Activated CD4-positive, alpha-beta T cell treated with anti-CD3 and anti-CD28 coated beads, Interleukin-2, amount 50 U/mL, for 1 hour (primary cell): ENCODE measurements around the gene CCDC33.

ENCODE experiments used
- DNase-seq: peaks from one replicate; pipeline ENCODE4 v3.0.0-alpha.2; 2020

CCDC33 gene

DNA sequence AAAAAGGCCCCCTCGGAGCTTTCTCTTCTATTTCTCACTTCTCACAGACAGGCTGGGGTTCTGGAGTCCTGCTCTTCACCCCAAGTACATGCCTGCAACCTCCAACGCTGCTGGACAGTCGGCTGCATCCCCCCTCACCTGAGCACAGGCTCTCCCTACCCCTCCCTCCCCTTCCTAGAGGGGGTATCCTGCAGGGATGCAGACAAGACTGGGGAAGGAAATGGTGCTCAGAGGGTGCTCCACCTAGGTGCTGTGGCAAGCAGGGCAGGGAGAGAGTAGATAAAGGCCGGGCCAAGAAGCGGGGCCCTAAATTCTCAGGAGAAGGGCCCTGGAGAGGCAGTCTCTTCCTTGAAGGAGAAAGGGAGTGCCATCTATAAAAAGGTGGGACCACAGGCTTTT lies 26.6 kb upstream of the CCDC33 start:
- no peak for DNase-seq

DNA sequence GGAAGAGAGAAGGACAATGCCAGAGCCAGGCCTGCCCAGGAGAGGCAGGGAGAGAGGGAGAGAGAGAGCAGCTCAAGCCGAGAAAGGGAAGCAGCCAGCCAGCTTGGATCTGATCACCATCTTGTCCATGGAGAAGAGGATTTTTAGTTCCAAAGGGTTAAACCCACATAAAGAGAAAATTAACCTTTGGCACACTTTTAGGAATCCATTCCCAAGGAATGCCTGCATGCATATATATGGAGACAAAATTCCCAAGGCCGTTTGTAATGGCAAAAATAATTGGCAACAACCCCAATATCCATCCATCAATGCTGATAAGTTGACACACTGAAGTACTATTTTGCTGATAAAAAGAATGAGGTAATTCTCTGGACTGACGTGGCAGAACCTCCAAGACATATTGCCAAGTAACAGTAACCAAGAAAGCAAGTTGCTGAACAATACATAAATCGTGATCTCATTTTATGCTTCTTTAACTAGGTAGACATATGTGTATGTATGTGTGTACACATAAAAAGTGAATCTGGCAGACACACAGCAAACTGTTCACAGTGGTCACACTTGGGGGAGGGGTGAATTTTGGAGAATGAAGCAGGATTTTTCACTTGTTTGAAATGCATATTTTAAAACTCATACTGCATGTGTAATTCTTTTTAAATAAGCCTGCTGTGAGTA lies 26.0 kb upstream of the CCDC33 start:
- no peak for DNase-seq

DNA sequence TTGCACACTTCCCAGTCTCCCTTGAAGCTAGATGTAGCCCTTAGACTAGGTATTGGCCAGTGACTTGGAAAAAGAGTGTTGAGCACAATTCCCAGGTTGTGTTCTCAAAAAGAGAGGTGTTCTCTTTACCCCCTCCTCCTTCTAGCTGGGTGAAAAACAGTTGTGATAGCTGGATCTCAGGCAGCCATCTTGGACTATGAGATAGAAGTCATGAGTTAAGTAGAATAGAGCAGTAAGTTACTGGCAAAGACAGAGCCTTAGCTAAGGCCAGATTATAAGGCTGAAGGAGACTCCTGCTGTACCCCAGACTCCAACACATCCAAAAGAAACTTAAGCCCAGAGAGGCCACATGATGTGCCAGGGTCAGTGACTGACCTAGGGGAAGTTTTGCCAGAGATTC lies 25.4 kb upstream of the CCDC33 start:
- DNase-seq, result no peak

DNA sequence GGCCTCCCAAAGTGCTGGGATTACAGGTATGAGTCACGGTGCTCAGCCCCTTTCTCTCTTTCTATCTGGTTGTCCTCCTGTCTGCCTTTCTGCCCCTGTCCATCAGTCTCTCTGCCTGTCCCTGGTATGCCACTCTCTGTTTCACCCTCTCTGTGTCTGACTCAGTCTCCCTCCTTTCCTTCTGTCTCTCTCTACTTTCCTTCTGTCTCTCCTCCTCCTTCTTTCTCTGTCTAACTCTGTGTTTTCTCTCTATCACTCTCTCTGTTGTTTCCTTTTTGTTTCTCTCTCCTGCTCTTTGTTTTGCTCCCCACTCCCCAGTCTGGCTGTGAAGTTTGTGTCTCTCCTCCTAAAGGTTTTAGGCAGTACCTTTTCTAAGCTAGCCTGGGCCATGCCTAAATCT lies 24.5 kb upstream of the CCDC33 start:
- DNase-seq, result no peak

DNA sequence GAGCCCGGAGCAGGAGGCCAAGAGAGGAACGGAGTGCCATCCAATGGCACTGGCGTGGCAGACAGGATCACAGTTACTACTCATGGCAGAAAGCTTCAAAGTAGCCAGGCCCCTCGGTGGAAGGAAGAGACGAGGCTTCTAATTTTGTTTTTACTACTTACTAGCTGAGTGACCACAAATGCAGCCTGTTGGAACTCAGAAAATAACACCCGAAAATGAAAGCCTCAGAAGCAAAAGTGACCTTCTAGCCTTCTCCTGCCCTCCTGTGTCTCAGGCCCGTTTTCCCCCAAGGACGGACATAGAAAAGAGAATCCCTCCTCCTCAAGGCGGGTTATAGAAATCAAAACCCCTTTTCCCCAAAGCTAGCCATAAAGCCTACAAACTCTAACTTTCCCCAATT lies 23.6 kb upstream of the CCDC33 start:
- no peak for DNase-seq

DNA sequence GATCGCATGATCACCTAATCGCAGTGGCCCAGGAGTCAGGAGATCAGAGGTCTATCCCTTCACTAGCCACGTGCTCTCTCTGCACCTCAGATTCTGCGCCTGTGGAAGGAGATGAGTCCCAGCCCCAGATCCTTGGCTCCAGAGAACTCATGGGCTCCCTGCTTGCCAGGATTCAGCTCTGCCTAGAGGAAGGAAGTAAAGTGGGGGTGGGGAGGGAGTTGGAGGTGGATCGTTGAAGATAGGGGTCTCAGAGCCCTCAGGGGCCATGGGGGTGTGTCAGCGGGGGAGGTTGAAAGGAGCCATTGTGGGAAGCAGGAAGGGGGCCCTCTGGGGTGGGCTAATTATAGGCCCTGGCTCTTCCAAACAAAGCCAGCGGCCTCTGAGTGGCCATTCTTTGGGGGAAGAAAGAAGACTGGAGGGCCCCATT lies 22.3 kb upstream of the CCDC33 start:
- no peak for DNase-seq

DNA sequence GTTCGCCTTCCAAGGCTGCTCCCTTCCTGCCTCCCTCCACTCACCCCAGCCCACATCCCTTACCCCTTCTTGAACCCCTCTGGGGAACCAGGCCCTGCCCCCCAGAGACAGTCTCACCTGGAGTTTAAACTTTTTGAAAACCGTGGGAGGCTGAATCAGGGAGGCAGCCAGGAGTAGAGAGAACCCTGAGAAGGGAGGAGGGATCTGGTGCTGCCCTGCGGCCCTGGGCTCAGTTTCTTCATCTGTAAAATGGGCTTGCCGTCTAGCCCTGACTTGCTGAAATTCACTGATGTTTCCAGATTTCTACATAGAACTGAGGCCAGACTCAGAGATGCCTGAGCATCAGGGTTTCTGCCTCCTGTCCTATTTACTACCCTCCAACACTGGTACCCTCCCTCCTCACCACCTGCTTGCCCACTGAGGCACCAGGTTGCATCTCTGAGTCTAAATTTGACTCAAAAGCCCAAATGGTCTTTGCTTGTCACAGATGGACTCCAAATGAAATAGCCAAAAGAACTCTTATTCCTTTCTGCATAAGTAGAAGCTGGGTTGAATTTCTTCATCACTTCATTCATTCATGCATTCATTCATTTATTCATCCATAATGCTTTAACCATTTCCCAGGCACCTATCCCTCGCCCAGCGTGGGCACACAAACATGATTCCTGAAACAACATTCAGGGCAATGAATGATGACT lies 21.7 kb upstream of the CCDC33 start:
- no peak for DNase-seq

DNA sequence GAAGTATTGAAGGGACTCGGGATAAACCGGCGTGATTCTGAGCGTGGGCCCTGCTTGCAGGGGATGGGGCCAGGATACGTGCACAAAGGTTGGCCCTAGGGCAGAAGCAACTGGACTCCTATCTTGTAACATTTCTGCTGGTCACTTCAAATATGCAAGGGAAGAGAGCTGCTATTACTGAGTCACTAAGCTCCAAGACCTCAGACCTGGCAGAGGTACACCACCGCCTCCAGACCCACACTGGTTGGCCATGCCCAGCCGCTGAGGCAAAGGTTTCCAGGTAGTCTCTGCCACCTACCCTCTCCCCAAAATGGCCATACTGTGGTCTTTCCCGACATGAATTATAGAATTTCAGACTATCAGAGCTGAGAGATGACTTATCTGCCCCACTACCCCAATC lies 20.2 kb upstream of the CCDC33 start:
- no peak for DNase-seq

DNA sequence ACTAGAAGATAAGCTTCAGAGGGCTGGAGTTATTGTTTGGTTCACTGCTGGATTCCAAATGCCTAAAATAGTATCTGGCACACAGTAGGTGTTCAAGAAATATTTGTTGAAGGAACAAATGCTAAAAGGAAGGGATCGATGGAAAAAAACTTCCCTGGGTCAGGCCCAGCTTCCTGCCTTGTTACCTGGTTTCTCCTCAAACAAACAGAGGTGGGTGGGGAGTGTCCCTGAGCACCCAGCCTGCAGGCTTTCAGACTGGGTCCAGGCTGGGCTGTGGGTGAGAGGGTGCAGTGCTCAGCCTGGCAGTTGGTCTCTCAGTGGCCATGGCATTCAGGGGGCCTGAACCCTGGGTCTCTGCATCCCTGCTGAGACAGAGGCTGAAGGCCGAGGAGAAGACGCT lies 19.2 kb upstream of the CCDC33 start:
- no peak for DNase-seq

DNA sequence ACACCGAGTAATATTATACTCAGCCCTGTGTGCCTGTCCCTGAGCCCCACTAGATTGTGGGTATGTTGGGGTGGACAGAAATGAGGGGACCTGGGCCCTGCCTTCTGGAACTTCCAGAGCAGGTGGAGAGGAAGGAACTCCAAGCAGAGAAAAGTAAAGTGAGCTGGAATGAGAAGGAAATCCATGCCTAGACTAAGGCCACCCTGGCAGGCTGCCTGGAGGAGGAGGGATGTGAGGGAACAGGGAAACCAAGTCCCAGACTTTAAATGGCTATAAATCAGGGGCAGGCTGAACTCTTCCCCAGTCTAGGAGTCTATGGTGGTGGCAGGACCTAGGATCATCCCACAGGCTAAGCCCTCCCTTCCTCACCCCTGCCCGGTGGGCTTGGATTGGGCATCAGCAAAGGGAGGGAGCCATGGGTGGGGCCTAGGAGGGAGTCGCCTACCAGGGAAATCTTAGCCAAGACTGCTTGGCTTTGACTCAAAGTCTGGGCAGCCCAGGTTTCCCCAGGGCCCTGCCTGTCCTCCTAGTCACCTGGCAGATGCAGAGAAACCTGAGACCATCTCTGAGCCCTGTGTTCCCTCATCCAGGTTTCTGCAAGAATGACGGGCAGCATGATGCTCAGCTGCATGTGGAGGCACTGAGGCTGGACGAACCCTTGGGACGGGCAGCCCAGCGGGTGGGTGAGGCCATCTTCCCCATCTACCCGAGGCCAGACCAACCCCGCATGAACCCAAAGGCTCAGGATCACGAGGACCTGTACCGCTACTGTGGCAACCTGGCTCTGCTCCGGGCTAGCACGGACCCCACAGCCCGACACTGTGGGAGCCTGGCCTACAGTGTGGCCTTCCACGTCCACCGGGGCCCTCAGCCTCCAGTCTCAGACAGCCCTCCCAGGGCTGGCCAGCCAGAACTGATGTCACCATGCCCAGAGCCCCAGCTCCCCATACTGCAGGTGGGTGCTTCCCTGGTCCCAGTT lies 17.9 kb upstream of the CCDC33 start:
- no peak for DNase-seq

DNA sequence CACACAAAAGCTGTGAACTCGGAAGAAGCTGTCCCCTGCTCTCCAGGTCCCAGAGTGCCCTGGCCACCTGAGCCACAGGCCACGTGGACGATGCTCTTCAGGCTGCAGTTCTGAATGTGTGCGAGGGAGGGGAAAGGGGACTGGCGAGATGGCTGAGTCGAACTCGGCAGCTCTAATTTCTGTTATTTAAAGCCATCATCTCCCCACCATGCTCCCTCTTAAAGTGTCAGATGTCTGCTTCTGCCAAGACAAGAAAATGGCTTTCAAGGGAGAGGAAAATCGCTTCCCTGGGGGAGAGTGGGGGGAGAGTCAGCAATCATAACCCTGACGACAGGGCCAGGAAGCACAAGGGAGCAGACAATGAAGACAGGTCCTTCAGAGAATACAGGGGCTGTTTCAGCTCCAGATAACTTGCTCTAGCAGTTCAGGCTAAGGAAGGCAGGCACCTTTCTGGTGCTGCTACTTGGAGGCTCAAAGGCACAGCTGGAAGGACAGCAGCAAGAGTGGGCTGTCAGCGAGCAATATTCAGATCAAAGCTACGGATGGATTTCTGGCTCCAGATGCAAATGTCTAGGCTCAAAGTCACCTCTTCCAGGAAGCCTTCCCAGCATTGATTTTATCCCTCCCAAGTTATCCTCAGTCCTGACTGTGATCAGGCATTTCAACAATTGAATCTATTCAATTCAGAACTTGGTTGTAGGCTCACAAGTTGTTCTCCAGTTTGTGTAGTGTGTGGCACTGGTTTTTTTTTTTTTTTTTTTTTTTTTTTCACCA lies 15.5 kb upstream of the CCDC33 start:
- DNase-seq, result no peak

DNA sequence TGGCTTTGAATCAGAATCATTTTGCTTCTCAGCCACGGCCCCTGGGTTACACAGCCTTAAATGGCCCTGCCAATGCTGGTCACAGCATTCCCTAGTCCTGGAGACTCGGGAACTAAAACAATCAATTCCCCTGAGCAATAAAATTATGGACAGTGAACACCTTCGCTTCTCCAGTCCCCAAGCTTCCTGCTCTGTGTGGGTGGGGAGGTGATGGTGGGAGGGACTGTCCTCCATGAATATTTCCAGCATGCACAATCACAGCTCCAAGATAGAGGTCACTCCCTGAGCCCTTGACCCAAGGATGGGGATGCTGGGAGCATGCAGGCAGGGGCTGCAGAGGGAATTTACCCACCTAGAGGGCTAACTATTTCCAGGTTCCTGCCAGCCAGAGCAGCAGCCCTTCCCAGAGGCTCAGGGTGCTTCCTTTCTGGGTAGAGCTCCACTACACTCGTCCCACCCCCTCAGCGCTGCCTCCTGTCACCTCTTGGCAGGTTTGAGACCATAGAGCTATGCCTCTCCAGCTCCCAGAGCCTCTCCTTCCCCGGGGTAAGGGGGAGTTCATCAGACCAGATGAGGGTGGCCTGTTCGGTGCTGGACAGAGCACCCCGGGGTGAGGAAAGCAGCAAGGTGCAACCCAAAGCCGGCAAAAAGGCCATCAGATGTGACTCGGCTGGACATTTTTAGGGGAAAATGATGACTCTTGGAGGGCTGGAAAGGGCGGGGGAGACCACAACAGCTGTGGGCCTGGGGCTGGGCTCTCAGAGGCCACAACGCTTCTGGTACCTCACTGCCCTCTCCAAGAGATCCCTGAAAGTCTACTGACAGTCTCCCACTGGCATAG lies 14.5 kb upstream of the CCDC33 start:
- no peak for DNase-seq

DNA sequence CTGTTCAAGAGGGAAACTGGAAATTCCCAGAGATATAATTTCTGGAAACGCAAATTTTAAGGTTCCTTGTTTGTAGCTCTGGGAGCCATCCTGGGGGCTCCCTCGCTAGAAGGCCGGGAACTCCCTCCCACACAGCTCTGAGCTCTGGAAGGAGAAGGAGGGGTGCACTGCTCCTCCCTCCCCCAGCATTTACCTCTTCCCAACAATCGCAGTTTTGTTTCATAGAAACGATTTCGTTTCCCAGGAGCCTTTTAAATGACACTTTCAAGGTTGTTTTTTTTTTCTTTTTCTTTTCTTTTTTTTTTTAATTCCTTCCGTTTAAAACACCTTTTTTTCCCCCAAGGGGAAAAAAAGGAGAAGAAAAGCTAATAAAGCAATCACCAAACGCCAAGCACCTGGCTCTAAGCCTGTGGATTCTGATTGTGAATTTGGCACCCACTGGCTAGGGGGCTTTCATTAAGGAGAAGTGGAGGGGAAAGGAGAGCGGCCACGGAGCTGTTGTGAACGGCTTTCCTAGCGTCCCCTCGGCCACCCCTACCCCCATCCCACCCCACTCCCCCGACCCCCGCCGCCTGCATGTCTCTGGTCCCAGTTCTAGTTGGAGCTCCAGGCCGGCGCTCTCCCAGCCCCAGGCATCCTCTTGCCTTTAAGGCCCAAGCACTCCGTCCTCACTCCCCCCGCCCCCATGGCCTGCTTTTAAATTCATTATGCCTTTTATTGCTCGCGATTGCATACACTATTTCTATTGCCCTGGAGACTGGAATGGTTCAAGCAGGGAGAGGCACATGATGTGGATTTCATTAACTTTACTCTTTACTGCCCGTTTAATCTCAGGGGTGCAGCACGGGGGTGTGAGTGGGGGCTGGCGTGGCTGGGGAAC lies 13.6 kb upstream of the CCDC33 start:
- DNase-seq, result no peak

DNA sequence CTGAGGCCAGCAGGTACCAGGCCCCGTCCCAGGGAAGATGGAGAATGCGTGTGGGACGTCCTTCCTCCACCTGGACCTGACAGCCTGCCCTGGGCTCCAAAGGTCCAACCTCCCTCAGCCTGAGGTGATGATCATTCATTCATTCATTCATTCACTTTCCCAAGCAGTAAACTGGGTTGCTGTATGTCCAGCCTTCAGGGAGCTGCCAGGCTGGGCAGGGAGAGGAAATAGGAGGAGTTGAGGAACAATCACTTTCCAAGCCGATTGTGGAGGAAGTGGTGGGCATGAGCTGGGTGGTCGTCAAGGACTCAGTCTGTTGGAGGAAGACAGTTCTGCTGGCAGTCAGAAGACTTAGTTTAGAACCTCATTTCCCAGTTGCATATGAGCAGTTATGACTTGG lies 10.2 kb upstream of the CCDC33 start:
- no peak for DNase-seq

DNA sequence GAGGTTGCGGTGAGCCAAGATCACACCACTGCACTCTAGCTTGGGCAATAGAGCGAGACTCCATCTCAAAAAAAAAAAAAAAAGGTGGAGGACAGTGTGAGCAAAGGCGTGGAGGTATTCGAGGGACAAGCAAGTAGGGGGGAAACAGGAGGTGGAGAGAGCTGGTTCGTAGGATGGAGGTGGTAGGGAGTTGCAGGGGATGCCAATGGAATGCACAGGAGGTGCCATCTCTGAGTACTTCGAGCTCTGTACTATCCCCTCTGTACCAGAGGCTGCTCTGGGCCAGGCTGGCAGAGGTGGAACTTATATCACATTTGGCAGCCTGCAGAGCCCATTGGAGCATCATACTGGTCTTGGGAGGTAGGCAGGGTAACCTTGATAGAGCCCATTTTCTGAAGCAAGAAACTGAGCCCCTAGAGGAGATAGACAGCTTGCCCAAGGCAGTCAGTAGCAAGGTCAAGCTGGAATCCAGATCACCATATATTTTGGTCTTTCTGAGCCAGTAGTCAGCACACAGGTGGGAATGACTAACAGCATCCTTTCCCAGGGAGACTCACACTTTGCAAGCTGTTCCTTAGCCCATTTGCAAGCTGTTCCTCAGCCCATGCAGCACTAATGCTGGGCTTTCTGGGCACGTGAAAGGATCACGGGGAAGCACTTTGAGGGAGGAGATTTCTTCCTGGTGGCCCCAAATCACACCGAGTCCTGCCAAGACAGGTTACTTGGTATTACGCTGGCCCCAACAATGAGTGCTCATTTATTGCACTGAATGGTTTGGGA lies 9.2 kb upstream of the CCDC33 start:
- no peak for DNase-seq

DNA sequence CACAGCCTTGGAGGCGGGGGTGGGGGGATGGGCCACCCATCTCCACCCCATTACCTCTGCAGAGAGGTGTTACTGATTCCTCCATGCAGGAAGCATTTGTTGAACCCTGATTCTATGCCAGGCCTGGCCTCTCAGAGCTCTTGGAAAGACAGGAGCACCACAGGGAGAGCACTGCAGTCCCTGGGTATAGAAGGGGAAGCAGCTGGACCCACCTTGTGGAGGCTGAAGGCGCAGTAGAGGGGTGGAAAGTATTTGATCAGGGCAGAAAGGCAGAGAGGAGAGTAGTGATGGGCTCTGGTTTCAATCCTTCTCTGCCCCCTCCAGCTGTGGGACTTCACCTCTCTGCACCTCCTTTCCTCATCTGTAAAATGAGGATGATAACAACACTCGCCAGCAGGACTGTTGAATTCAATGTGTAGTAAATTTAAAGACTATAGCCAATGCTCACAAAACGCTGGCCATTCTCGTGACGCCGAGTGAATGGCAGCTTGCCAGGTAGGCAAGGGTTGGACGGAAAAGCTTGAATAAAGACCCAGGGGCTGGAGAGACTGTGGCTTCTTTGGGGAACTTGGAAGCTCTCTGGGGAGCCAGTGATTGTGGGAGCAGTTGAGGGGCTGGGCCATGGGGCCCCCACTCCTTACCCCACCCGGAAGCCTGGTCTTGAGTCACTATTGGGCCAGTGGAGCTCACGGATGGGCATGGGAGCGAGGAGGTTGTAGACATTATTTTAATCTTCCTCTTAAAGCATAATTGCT lies 8.0 kb upstream of the CCDC33 start:
- DNase-seq, result no peak

DNA sequence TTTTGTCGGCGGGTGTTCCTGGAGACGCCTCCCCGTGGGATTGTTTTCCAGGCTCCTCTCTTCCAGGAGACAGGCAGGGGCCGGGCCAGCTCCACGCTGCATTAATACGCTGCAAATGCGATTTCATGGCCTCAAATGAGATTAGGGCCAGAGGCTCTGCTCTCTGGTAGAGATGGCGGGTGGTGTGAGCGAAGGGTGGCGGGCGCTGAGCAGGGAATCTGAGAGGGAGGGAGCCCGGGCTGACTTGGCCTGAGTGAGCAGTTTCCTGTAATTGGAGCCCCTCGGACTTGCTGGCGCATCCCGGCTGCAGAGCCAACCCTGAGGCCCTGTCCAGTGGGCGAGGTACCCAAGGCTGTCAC lies 7.4 kb upstream of the CCDC33 start:
- no peak for DNase-seq

DNA sequence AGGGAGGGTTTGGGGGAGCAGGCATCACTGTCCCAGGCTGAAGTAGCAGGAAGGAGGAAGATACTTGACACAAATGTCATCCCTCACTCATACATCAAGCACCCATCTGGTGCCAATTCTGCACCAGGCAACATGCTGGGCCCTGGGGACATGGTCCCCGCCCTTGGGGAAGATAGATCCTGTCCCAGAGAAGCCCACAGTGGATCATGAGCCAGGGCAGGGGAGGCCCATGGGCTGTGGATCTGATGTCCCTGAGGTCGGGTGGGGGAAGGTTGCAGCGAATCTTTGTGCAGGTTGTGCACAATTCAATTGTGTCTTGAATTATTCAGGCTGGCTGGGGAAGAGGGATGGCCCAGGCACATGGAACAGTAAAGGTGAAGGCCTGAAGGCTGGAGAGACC lies 6.4 kb upstream of the CCDC33 start:
- DNase-seq, result no peak

DNA sequence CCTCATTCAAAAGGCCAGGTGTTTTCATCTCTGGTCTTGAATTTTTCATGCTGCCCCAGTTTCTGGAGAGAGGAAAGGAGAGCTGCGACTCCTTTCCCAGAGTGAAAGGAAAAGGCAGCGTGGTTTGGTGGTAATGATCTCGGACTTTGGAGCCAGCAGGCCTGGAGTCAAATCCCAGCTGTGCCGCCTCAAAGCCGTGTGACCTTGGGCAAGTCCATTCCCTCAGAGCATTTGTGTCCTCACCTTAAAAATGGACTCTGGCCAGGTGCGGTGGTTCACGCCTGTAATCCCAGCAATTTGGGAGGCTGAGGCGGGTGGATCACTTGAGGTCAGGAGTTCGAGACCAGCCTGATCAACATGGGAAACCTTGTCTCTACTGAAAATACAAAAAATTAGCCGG lies 4.7 kb upstream of the CCDC33 start:
- DNase-seq, result no peak
